HCT116 (cell line): Measurements from ENCODE around the gene SUSD2.

Experiments used
- POLR2A ChIP-seq: IDR thresholded peaks from 2 replicates; pipeline ENCODE4 v1.7.0; 2011; ENCODE audit warnings: borderline replicate concordance; ENCODE audit not compliant: insufficient read depth, insufficient read length; ENCODE audit errors: extremely low read depth
- ZBTB33 ChIP-seq: IDR thresholded peaks from 2 replicates; pipeline ENCODE4 v1.6.1; 2011; ENCODE audit warnings: mild to moderate bottlenecking, low read length, moderate library complexity; ENCODE audit not compliant: insufficient replicate concordance; ENCODE audit errors: extremely low read depth
- TF ChIP-seq, protein P1 (sequence below), 3 experiments: fragments of 200-600 bp in 1 of 3; sonication (generic) in 1 of 3; IDR thresholded peaks in 2 of 3; conservative IDR thresholded peaks in 1 of 3; 2 replicates each; pipeline ENCODE4 v1.5.1; 2012 to 2017; ENCODE audit warnings: low read depth in 2 of 3, low read length in 2 of 3, antibody characterized with exemption in 1 of 3, borderline replicate concordance in 1 of 3, control low read depth in 1 of 3, mild to moderate bottlenecking in 1 of 3, mixed read lengths in 1 of 3, mixed run types in 1 of 3, moderate library complexity in 1 of 3; ENCODE audit not compliant: insufficient read depth in 1 of 3

- TF ChIP-seq, protein P1, sequence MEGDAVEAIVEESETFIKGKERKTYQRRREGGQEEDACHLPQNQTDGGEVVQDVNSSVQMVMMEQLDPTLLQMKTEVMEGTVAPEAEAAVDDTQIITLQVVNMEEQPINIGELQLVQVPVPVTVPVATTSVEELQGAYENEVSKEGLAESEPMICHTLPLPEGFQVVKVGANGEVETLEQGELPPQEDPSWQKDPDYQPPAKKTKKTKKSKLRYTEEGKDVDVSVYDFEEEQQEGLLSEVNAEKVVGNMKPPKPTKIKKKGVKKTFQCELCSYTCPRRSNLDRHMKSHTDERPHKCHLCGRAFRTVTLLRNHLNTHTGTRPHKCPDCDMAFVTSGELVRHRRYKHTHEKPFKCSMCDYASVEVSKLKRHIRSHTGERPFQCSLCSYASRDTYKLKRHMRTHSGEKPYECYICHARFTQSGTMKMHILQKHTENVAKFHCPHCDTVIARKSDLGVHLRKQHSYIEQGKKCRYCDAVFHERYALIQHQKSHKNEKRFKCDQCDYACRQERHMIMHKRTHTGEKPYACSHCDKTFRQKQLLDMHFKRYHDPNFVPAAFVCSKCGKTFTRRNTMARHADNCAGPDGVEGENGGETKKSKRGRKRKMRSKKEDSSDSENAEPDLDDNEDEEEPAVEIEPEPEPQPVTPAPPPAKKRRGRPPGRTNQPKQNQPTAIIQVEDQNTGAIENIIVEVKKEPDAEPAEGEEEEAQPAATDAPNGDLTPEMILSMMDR (IDR thresholded peaks at IDR 0.05 in 2 of 3, conservative IDR thresholded peaks at IDR 0.05 in 1 of 3; ENCODE audit: borderline replicate concordance in 1 of 3, insufficient read depth in 1 of 3, low read depth in 2 of 3, low read length in 2 of 3), result no peak
- TF ChIP-seq POLR2A (no peak), ZBTB33 (no peak)
These were observed 5.2 kb upstream of the SUSD2 start for GRCh38 chr22:24176040-24176439.
